GM18909 (cell line): ENCODE results near the gene KLHL29.

Source experiments
- ATAC-seq: cut with Tn5 transposase; IDR thresholded peaks from one replicate; pipeline ENCODE4 v1.9.1; 2021; ENCODE audit warnings: mild to moderate bottlenecking; ENCODE audit not compliant: unreplicated experiment, poor library complexity

The KLHL29 gene

GRCh38 chr2:23505984-23506380 lies 121.0 kb downstream of the KLHL29 start:
- ATAC-seq: no peak

DNA sequence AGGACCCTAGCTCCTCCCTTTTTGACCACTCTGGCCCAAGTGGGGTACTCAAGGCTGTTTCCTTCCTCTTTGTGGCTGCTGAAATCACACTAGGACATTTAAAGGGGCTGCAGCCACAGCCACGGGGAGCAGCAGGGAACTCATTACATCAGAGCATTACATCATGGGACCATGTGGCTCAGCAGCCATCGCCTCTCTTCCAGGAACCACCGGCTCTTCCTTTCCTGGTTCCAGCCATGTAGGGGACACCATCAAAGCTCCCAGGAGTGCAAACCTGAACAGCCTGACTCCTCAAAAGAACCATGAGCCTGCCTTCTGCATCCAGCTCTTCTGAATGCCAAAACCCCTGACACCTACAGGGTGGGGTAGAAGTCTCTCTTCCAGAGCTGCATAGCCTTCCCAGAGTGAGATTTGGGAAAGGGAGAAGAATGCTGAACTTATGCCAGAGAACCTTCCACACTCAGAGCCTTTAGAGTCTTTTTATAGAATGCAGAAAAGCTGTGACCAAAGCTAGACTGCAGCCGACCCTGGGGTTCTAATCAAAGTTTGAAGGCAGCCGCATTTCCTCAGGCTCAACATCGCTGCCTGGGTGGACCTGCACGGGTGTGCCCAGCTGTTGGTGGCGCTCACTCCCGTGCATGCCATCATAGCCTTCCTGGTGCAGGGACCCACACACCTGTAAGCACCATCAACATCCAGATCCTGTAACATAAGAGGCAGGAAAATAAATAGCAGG lies 121.7 kb downstream of the KLHL29 start:
- ATAC-seq: no peak

- no peak for ATAC-seq
Observed at GRCh38 chr2:23507267-23508065, 122.5 kb downstream of the KLHL29 start.

DNA sequence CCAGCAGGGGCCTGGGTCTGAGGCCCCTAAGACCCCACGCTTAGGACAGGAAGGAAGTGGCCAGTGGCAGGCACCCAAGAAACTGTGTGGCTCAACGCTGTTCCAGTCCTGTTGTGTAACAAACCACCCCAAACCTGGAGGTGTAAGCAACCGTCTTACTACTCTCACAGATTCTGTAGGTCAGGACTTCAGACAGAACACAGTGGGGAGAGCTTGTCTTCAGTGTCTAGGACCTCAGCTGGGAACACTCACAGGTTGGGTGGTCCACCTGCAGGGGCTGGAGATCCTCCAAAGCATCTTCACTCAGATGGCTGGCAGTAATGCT lies 123.0 kb downstream of the KLHL29 start:
- ATAC-seq: no peak

GRCh38 chr2:23509103-23509502 lies 124.1 kb downstream of the KLHL29 start:
- no peak for ATAC-seq

DNA sequence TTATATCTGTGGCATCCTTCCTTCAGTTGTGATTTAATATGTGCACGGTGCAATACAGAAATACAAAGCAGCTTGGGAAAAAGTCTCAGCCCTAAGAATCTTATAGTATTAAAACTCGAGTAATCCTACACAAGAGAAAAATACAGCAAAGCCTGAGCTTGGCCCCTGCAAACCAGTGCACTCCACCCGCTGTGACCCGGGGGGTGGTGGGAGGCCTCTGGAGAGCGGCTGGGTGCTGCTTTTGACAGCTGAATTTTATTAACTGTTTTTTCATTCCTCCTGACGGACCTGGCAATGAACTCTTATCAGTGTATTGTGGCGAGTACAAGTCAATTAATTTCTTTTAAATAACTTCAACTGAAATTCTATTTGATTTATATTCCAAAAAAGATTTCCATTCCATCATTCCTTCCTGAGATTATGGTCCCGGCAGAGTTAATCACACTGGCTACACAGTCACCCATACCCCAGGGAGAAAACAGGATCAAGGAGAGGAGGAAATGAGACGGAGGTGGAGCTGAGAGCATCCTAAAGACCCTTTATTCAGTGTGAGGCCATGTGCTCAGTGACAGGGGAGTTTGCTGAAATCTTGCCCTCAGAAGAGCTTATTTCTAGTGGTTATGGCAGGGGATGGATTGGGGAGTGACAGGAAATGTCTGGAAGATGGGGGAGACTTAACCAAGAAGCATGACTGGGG lies 124.8 kb downstream of the KLHL29 start:
- ATAC-seq: no peak

DNA sequence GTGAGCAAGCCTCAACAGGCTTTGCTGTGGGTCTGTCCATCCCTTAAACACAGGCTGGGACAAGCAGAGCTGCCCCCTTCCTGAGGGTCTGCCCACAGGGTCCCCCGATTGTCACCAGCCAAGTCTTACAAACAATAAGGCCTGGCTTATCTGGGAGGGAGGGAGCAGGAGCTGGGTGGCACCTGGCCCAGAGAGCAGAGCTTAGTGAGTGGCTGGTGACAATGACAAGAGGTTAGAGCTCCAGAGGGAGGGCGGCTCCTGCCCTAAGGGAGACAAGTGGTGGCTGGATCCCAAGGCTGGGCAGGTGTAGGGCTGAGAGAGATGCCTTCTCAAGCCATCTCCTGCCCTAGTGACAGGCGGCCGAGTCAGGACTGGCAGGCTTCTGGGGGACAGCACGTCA lies 125.5 kb downstream of the KLHL29 start:
- no peak for ATAC-seq

DNA sequence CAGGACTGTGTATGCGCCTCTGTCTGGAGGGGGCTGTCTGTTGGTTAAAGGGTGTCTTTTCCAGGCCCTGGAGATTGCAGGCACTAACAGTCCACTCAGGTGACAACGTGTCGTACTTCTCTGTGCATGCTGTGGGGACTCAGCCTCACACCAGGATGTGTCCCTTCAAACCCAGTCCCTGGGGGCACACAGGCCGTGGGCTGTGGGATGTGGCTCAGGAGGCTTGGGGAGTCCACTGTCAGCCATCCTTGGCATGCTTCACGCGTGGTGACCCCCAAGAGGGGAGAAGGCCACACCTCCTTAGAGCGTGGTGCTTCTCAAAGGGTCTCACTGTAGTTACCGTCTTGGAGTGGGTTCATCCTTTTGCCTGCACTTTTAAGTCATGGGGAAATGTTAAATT lies 127.8 kb downstream of the KLHL29 start:
- no peak for ATAC-seq

DNA sequence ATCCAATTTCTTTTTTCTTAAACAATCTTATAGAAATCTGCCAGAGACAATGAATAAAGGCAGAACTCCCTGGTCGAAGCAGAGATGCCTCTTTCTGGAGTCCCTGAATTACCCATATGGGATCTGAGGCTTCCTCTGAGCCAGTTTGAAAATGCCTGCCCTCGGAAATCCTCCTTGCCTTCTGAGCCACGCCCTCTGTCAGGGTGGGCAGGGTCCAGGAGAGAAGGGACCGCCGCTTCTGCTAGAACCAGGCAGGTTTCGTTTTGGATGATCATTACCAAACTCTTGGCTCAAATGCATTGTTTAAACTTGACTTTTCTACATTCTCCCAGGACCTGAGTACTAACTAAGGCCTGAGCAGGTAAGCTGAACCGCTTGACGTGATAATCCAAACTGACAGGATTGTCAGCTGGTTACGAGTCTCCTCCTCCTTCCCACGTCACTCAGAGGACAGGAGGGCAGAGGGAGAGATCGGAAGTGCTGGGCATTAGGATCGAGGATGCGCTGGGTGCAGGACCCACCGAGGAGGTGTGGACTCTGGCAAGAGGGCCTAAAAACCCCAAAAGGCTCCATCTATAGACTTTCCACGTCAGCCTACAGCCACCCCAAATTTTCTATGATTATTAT lies 128.4 kb downstream of the KLHL29 start:
- ATAC-seq: no peak

- no peak for ATAC-seq
Observed at GRCh38 chr2:23513872-23514793, 129.2 kb downstream of the KLHL29 start.

DNA sequence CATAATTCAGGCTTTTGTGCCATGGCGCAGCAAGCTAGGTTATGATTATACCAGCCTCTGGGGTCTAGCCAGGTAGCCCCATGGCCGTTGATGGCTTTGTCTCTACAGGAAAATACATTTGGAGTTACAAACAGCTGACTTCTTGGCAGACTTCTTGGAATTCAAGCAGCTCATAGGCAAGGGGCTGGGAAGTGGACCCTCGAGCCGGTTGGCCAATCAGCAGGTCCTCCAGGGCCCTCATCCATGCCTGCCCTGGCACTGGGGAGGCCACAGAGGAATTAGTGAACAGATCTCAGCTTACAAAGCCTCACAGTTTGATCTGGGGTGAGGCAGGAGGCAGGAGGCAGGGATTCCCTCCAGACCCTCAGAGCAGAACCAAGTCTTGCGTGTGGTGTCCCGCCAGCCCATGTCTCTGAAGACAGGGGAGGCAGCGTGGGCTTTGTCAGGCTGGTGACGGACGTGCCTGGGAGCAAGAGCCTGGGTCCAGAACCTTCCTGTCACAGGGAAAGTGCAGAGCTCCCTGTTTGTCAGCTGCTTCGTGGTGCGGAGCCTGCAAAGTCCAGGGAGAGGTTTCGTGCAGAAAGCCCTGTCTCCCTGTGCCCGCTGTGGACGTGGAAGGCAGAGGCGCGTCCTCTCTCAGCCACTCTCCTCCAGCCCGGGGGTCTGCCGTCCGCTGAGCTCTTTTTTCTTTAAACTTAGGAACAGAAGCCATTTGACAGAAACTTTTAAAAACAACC lies 131.7 kb downstream of the KLHL29 start:
- no peak for ATAC-seq

DNA sequence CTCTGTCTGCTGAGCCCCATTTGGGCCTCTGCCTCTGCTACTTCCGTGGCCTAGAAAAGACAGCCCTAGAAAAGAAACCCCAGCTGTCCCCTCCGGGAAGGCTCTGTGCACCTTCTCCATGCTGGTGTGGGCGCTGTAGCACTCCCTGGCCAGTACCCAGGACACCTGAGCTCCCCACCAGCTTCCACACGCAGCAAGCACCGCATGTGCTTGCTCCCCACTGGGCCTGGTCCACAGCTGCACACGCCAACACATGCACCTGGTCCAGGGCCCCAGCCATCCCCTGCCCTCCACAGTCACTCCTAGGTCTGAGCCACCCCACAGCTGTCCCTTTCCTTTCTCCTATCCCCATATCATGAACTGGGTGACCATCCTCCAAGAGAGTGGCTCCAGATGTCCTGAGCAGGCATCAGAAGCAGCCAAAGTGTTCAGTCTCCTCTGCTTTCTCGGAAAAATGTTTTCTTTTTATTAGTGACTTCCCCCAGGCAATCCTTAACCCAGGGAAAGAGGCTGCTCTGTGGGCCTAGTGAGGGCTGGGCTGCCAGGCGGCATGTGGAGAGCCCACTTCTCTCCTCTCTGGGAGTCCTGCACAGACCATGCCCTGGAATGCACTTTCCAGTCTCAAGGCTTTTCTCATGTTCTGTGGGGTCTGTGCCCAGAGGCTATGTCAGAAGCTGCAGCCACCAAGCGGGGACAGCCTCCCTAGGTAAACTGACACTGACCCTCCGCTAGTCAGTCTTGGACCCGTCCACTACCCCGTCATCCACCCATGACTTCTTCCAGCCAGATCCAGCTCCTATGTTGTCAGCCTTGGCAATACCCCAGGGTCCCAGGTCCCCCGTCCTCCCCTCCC lies 133.7 kb downstream of the KLHL29 start:
- no peak for ATAC-seq

DNA sequence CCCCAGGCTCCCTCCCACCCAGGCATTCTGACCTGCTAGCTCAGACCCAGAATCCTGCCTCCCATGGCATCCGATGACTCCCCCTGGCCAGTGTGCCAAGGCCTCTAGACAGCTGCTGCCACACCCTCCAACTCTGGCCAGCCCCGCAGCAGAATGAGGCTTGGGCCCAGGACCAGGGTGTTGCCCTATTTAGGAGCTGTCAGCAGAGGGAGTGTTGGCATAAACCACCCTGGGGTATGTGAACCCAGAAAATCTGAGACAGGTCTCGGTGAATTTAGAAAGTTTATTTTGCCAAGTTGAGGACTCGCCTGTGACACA lies 134.3 kb downstream of the KLHL29 start:
- no peak for ATAC-seq

DNA sequence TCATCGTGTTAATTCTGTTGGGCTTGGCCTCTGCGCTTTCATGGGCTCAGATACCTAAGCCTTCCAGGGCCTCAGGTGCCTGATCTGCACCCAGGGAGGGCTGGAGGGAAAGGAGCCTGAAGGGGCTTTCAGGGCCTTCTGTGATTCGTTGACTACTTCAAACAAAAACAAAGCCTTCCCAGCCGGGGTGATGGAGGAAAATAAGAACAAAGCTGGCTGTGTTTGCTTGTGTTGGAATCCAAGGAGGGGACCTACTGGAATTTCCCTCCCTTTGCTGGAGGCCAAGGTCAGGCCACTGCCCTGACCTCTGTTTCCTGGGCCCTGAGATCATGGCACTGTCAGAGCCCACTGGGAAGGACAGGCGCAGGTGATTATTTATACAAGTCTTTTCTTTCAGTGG lies 135.3 kb downstream of the KLHL29 start:
- no peak for ATAC-seq

DNA sequence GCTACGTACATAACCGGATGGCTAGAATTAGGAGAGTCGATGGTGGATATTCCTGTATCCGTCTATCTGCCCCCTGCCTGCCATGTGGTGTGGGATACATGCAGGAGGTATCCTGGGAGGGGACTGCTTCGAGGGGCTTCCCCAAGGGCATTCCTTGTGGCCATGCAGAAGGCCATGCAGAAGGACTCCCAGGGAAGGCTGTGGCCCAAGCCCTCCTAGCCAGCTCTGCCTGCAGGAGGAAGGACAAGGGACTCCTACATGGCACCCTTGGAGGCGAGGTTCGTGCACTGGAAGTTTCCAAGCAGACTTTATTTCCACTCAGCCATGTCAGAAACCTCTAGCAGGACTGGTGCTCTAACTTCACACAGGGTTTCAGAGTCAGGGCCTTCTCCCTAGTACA lies 136.1 kb downstream of the KLHL29 start:
- ATAC-seq: no peak

- no peak for ATAC-seq
Observed at GRCh38 chr2:23522726-23523372, 137.9 kb downstream of the KLHL29 start.

GRCh38 chr2:23523373-23524260 lies 138.6 kb downstream of the KLHL29 start:
- no peak for ATAC-seq
